GM12864 (cell line): ENCODE data around the gene PEAK3.

Source experiments
- DNase-seq: peaks from one replicate; pipeline ENCODE4 v3.0.0-alpha.2; 2011; ENCODE audit warnings: low read depth
- H3K4me3 ChIP-seq: 2 replicates; pipeline ENCODE4 v1.5.1; 2011; ENCODE audit warnings: mild to moderate bottlenecking, low read depth, low read length, control low read depth
- TF ChIP-seq, protein P1 (sequence below): IDR thresholded peaks from 2 replicates; pipeline ENCODE4 v1.5.1; 2011; ENCODE audit warnings: low read depth, mild to moderate bottlenecking, moderate library complexity, low read length, control low read depth, inconsistent platforms; ENCODE audit errors: missing control alignments

Gene PEAK3

GRCh38 chr19:2234996-2235380 lies 47.0 kb downstream of the PEAK3 start:
- TF ChIP-seq, protein P1, sequence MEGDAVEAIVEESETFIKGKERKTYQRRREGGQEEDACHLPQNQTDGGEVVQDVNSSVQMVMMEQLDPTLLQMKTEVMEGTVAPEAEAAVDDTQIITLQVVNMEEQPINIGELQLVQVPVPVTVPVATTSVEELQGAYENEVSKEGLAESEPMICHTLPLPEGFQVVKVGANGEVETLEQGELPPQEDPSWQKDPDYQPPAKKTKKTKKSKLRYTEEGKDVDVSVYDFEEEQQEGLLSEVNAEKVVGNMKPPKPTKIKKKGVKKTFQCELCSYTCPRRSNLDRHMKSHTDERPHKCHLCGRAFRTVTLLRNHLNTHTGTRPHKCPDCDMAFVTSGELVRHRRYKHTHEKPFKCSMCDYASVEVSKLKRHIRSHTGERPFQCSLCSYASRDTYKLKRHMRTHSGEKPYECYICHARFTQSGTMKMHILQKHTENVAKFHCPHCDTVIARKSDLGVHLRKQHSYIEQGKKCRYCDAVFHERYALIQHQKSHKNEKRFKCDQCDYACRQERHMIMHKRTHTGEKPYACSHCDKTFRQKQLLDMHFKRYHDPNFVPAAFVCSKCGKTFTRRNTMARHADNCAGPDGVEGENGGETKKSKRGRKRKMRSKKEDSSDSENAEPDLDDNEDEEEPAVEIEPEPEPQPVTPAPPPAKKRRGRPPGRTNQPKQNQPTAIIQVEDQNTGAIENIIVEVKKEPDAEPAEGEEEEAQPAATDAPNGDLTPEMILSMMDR, result no peak
- H3K4me3 ChIP-seq, result peak overlapping the region; percentile 85
- DNase-seq, result no peak

DNA sequence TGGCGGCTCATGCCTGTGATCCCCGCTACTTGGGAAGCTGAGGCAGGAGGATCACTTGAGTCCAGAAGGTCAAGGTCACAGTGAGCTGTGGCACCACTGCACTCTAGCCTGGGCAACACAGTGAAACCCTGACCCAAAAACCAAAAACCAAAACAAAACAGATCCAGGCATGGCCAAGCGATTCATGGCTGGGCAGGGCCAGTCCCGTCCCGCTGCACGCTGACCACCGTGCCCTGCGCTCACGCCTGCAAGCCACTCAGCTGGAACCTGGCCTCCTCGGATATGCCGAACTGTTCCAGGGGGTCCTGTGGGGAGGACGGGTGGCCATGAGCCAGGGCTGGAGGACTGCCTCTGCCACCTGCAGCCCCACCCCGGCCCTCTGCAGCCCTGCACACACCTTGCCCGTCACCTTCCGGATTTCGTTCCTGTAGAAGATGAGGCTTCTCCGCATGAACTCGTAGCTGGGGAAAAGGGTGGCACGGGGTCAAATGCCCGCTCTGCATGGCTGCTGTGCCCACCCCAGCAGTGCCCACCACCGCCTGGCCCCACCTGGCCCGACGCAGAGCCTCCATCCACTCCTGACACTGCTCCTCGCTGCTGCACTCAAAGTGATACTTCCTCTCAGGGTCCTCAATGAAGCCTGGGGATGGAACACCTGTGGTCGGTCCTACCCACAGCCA lies 48.2 kb downstream of the PEAK3 start:
- DNase-seq, result no peak
- no peak overlapping the region for H3K4me3 ChIP-seq
- TF ChIP-seq, protein P1, result no peak

GRCh38 chr19:2232286-2233151 lies 49.5 kb downstream of the PEAK3 start:
- no peak for DNase-seq
- TF ChIP-seq, protein P1, result no peak
- no peak overlapping the region for H3K4me3 ChIP-seq

DNA sequence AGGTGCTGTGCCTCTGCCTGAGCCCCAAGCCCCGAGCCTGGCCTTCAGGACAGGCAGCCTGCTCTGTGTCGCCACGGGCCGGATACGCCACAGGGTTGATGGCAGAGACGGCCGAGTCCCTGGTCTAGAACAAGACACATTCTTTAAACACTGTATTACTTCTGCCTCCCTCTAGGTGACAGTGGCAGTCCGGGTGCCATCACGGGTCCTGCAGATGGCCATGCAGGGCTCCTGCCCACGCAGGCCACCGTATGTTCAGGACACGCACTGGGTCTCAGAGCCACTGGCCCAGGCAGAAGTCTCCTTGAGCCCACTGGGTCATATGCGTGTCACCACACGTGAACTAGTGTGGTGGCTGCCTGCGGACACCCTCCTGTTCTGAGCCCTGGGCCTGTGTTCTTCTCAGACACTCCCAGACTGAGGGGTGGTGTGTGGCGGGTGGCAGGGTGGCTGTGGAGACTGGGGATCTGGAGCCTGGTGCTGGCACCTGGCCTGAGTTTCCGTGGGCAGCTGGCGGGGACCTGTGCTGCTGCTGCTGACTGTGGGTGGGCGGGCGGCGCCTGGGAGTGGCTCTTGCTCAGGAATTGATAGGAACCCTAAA lies 50.3 kb downstream of the PEAK3 start:
- TF ChIP-seq, protein P1, result peak; percentile 34
- no peak for DNase-seq
- no peak overlapping the region for H3K4me3 ChIP-seq

GRCh38 chr19:2230807-2231533 lies 51.0 kb downstream of the PEAK3 start:
- TF ChIP-seq, protein P1, result no peak
- DNase-seq, result no peak
- H3K4me3 ChIP-seq, result no peak overlapping the region

DNA sequence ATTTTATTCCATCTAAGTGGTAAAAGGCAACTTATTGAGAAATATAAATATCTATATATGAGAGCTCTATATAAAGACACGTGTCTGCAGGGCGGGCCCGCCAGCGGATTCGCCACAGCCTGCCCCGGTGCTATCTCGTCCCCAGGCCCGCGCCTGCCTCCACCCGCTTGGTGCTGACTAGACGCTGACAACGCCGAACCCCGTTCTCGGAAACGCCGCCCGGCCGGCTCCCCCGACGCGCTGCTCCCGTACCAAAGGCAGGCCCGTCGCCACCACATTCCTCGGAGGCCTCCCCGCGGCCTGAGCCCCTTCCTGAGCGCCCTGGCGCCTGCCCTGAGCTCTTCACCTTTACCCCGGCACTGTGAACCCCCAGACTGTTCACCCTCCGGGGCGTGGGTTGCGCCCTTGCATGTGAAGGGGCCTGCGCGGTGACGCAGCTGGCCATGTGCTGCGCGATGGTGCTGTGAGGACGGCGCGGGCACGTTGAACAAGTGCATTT lies 51.9 kb downstream of the PEAK3 start:
- no peak overlapping the region for H3K4me3 ChIP-seq
- TF ChIP-seq, protein P1, result no peak
- DNase-seq, result no peak
